Sigmoid colon (tissue), 7 donors: Measurements from ENCODE around the gene SMIM35. TPM values are rescaled to one million over a fixed set of nuclear protein-coding genes. Genes with fewer than 3 reads are reported as not detected.

Experiments used
- DNase-seq: peaks from one replicate; pipeline ENCODE4 v3.0.0-alpha.2; 2019
- H3K27ac ChIP-seq, 4 donors: fragments of 200-600 bp; sonication (generic); one replicate each; pipeline ENCODE4 v1.5.1; 2016 to 2019; ENCODE audit warnings: mild to moderate bottlenecking in 1 of 4
- H3K27me3 ChIP-seq, 3 donors: fragments of 200-600 bp; sonication (generic); one replicate each; pipeline ENCODE4 v1.5.1; 2019; ENCODE audit warnings: mild to moderate bottlenecking in 1 of 3
- H3K36me3 ChIP-seq, 4 donors: fragments of 200-600 bp; sonication (generic); one replicate each; pipeline ENCODE4 v1.5.1; 2016 to 2019
- H3K4me1 ChIP-seq, 4 donors: fragments of 200-600 bp; sonication (generic); one replicate each; pipeline ENCODE4 v1.5.1; 2017 to 2019
- H3K4me3 ChIP-seq, 4 donors: fragments of 200-600 bp; sonication (generic); one replicate each; pipeline ENCODE4 v1.5.1; 2017 to 2019; ENCODE audit warnings: mild to moderate bottlenecking in 2 of 4, moderate library complexity in 1 of 4
- H3K9me3 ChIP-seq, 4 donors: fragments of 200-600 bp in 3 of 4; sonication (generic) in 3 of 4; one replicate each; pipeline versions ENCODE4 v1.5.1 to v1.6.1; 2013 to 2019
- CTCF ChIP-seq, 4 experiments: fragments of 450-650 bp in 3 of 4; fragments of 200-600 bp in 1 of 4; IDR thresholded peaks; one replicate each; pipeline ENCODE4 v1.5.1; 2016 to 2019; ENCODE audit warnings: antibody characterized with exemption in 4 of 4, mild to moderate bottlenecking in 3 of 4, moderate library complexity in 2 of 4
- EP300 ChIP-seq, 4 donors: sonication (generic); formaldehyde crosslinking; IDR thresholded peaks; one replicate each; pipeline ENCODE4 v1.6.1; 2017; ENCODE audit warnings: antibody characterized with exemption in 4 of 4
- POLR2A ChIP-seq, 2 donors: fragments of 450-650 bp; IDR thresholded peaks; one replicate each; pipeline ENCODE4 v1.6.1; 2016; ENCODE audit warnings: antibody characterized with exemption in 2 of 2, mild to moderate bottlenecking in 2 of 2, moderate library complexity in 2 of 2
- POLR2AphosphoS5 ChIP-seq, 4 donors: sonication (generic); formaldehyde crosslinking; IDR thresholded peaks; one replicate each; pipeline ENCODE4 v1.6.1; 2017; ENCODE audit warnings: antibody characterized with exemption in 4 of 4
- WGBS, 2 donors: extraction: QIAGEN DNeasy Blood & Tissue Kit; methylation state at CpG; one replicate each; pipeline ENCODE4 v1.1.7; 2013; 5-methylcytosine and 5-hydroxymethylcytosine counted together
- intact Hi-C: fragments of 100-400 bp; cut with DNase I; formaldehyde crosslinking; loops from one replicate; pipeline ENCODE4 v1.15.1; 2023
- polyA plus RNA-seq, 3 donors: library from polyadenylated mRNA; stranded (reverse); fragments of 200-250 nt; gene quantifications; one replicate each; pipeline ENCODE4 v1.2.3, GENCODE V29; 2013
- total RNA-seq, 4 donors: library from RNA; depleted of rRNA; stranded (reverse); fragments of >200 nt; gene quantifications; one replicate each; pipeline ENCODE4 v1.1.0, GENCODE V29; 2016
- donor health status: healthy with polysubstance abuse.
- donor health status: Bipolar disorder and iron deficiency.
- donor health status: healthy.

The SMIM35 gene
- total and polyA plus RNA-seq, 7 donors = 0.28 TPM; not detected in 6

GRCh38 chr11:117995472-117995871 lies 91.3 kb downstream of the SMIM35 start:
- Histone ChIP-seq H3K4me3 (no peak overlapping the region), H3K27ac (no peak overlapping the region), H3K27me3 (no peaks in the 10 kb centered on the region), H3K9me3 (no peaks in the 10 kb centered on the region), H3K36me3 (no peaks in the 10 kb centered on the region), H3K4me1 (no peaks in the 10 kb centered on the region)
- 95 to 97% methylated on average over 11 of the region's 11 CpGs for WGBS, 2 donors
- TF ChIP-seq CTCF (IDR thresholded peaks at IDR 0.05) (no peak), POLR2AphosphoS5 (IDR thresholded peaks at IDR 0.05) (no peak), POLR2A (IDR thresholded peaks at IDR 0.05) (no peak), EP300 (IDR thresholded peaks at IDR 0.05) (no peak)
- no peak for DNase-seq
- intact Hi-C loops = no loop called here

DNA sequence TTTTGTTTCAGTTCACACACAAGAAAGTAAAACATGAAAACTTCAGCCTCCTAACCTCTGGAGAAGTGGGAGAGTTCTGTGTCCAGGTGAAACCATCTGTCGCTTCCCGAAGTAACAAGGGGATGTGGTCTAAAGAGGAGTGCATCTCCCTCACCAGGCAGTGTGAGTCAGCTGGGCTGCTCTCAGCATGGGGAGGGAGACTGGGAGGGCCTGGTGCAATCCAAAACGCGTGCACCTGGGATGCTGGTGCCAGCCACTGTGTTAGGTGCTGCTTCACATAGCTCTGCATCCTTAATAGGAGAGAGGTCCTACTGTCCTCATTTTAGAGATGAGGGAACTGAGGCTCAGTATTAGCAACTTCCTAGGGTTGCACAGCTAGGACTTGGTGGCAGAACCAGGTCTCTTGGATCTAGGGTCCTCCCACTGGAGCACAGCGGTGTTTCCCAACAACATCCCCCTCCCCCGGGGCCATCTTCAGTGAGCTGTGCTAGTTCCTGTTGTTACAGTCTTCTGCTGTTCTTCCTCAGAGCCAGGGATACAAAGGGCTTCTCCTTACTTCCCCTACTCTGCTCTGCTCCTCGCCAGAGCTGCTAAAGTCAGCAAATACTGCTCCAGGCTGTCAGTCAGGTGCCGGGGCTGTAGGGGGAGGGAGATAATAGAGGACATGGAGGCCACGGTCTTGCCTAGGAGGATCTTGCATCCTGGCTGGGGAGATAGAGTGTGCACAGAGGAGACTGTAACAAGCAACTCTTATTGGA lies 92.6 kb downstream of the SMIM35 start:
- TF ChIP-seq EP300 (IDR thresholded peaks at IDR 0.05) = no peak
- no peak for TF ChIP-seq POLR2AphosphoS5 (IDR thresholded peaks at IDR 0.05)
- no peak for TF ChIP-seq CTCF (IDR thresholded peaks at IDR 0.05)
- no peak for TF ChIP-seq POLR2A (IDR thresholded peaks at IDR 0.05)
- no peak overlapping the region for H3K27ac ChIP-seq
- WGBS, 2 donors = 75 to 85% methylated on average over 9 of the region's 9 CpGs
- H3K36me3 ChIP-seq = no peaks in the 10 kb centered on the region
- H3K4me3 ChIP-seq = no peak overlapping the region
- DNase-seq = peak; percentile 75
- intact Hi-C loops = no loop called here
- no peaks in the 10 kb centered on the region for H3K27me3 ChIP-seq
- H3K4me1 ChIP-seq = no peaks in the 10 kb centered on the region
- H3K9me3 ChIP-seq = no peaks in the 10 kb centered on the region

- Histone ChIP-seq H3K9me3 (no peaks in the 10 kb centered on the region), H3K4me3 (no peak overlapping the region), H3K27ac (no peak overlapping the region), H3K4me1 (no peaks in the 10 kb centered on the region), H3K27me3 (no peaks in the 10 kb centered on the region), H3K36me3 (no peaks in the 10 kb centered on the region)
- TF ChIP-seq CTCF (IDR thresholded peaks at IDR 0.05) = no peak
- no peak for TF ChIP-seq POLR2A (IDR thresholded peaks at IDR 0.05)
- TF ChIP-seq POLR2AphosphoS5 (IDR thresholded peaks at IDR 0.05) = no peak
- no peak for TF ChIP-seq EP300 (IDR thresholded peaks at IDR 0.05)
- DNase-seq = no peak
- intact Hi-C loops = no loop called here
- WGBS, 2 donors = 32 to 75% methylated on average over 2 of the region's 2 CpGs
Measured at GRCh38 chr11:117992620-117993019, 94.1 kb downstream of the SMIM35 start.

DNA sequence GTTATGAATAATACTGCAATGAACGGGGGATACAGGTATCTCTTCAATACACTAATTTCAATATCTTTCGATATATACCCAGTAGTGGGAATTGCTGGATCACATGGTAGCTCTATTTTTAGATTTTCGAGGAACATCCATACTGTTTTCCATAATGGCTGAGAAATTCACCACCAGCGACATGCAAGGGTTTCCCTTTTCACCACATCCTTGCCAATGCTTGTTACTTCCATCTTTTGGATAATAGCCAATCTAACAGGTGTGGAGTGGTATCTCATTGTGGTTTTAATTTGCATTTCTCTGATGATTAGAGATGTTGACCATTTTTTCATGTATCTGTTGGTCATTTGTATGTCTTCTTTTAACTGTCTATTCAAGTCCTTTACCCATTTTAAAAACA lies 94.6 kb downstream of the SMIM35 start:
- Histone ChIP-seq H3K27me3 (no peaks in the 10 kb centered on the region), H3K36me3 (no peaks in the 10 kb centered on the region), H3K9me3 (no peaks in the 10 kb centered on the region), H3K4me3 (no peak overlapping the region), H3K27ac (no peak overlapping the region), H3K4me1 (no peaks in the 10 kb centered on the region)
- DNase-seq = no peak
- no peak for TF ChIP-seq POLR2AphosphoS5 (IDR thresholded peaks at IDR 0.05)
- 86 to 90% methylated on average over 4 of the region's 4 CpGs for WGBS, 2 donors
- intact Hi-C loops = no loop called here

GRCh38 chr11:117989351-117990102 lies 97.2 kb downstream of the SMIM35 start:
- peak; percentile 73 for DNase-seq
- H3K4me1 ChIP-seq = peaks cover 0 to 15% (median 10%) of the 10 kb centered on the region in 4 donors
- intact Hi-C loops = no loop called here

More at GRCh38 chr11:117989351-117990102, 97.2 kb downstream of the SMIM35 start:
- H3K36me3 ChIP-seq = no peaks in the 10 kb centered on the region
- H3K4me3 ChIP-seq = peak overlapping the region in 3 of 4 donors; percentile 48 to 56 (median 55)
- no peaks in the 10 kb centered on the region for H3K9me3 ChIP-seq
- H3K27me3 ChIP-seq = no peaks in the 10 kb centered on the region
- WGBS, 2 donors = 89 to 92% methylated on average over 13 of the region's 13 CpGs
- H3K27ac ChIP-seq = peak overlapping the region; percentile 3 to 73 (median 64)
- TF ChIP-seq POLR2AphosphoS5 (IDR thresholded peaks at IDR 0.05) (peak in 1 of 4 donors; percentile 16), POLR2A (IDR thresholded peaks at IDR 0.05) (no peak)
